IgD-negative memory B cell (primary cell): ENCODE results near the gene CLEC7A. TPM values are rescaled to one million over a fixed set of nuclear protein-coding genes. Genes with fewer than 3 reads are reported as not detected.

Experiments used
- H3K27ac Mint-ChIP-seq, 3 donors: one replicate each; pipeline ENCODE4 v1.8.0; 2020 to 2022; ENCODE audit warnings: mild to moderate bottlenecking in 3 of 3, mixed read lengths in 3 of 3, moderate library complexity in 1 of 3
- H3K27me3 Mint-ChIP-seq: one replicate; pipeline ENCODE4 v1.8.0; 2021; ENCODE audit warnings: mixed read lengths
- H3K36me3 Mint-ChIP-seq: one replicate; pipeline ENCODE4 v1.8.0; 2020; ENCODE audit warnings: mild to moderate bottlenecking, mixed read lengths
- H3K4me1 Mint-ChIP-seq, 3 donors: one replicate each; pipeline ENCODE4 v1.8.0; 2020 to 2022; ENCODE audit warnings: mixed read lengths in 3 of 3, mild to moderate bottlenecking in 1 of 3
- H3K4me3 Mint-ChIP-seq, 4 donors: one replicate each; pipeline ENCODE4 v1.8.0; 2020 to 2022; ENCODE audit warnings: mild to moderate bottlenecking in 4 of 4, mixed read lengths in 4 of 4, moderate library complexity in 3 of 4
- H3K9me3 Mint-ChIP-seq, 3 donors: one replicate each; pipeline ENCODE4 v1.8.0; 2020 to 2021; ENCODE audit warnings: mixed read lengths in 3 of 3, mild to moderate bottlenecking in 1 of 3
- polyA plus RNA-seq: library from polyadenylated mRNA; unstranded; fragments of 300-500 nt; fragmentation: Illumina TruSeq; gene quantifications from one replicate; pipeline ENCODE4 v1.2.3, GENCODE V29; 2021

CLEC7A gene
- polyA plus RNA-seq, 1 donor from 2014 or later: 1.9 TPM

DNA sequence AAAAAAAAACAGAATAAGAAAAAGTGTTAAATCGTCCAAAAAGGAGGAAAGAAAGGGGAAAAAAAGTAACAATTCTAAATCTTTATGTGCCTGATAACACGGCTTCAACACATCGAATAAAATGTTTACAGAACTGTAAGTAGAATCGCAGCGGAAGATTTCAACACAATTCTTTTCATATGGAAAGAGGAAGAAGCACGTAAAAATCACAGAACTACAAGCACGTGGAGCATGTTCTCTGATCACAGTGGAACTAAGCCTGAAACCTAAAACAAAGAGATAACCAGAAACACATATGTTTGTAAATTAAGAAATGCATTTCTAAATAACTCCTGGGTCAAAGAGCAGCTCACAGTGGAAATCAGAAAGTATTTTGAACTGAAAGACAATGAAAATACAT, 8.7 kb downstream of the CLEC7A start:
- H3K4me1 Mint-ChIP-seq: peaks cover 0 to 3% (median 3%) of the 10 kb centered on the region in 3 donors
- H3K27ac Mint-ChIP-seq: no peak overlapping the region
- peak overlapping the region in 1 of 4 donors; percentile 43 for H3K4me3 Mint-ChIP-seq
- peaks cover 0 to 3% (median 0%) of the 10 kb centered on the region in 3 donors for H3K9me3 Mint-ChIP-seq
- no peaks in the 10 kb centered on the region for H3K36me3 Mint-ChIP-seq
- peaks cover 6% of the 10 kb centered on the region for H3K27me3 Mint-ChIP-seq

DNA sequence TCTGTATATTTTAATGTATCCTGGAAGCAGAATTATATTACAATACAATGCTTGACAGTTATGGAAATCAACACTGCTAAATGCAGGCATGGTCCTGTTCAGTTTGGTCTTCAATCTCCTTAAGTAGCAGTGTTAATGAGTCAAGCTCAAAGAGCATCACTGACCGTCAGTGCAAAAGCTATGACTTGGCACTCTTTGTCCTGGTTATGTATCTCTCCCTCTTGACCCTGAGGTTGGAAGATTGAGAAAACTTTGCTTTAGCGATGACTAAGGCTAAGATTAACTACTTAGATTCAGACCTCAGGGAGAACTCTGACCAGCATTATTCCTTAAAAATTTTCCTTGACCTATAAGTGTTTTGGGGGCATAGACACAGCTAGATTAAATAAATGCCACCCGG, 10.9 kb downstream of the CLEC7A start:
- H3K4me1 Mint-ChIP-seq: peaks cover 0 to 3% (median 3%) of the 10 kb centered on the region in 3 donors
- H3K27ac Mint-ChIP-seq: no peak overlapping the region
- H3K36me3 Mint-ChIP-seq: no peaks in the 10 kb centered on the region
- peaks cover 2% of the 10 kb centered on the region for H3K27me3 Mint-ChIP-seq
- no peak overlapping the region for H3K4me3 Mint-ChIP-seq
- peaks cover 0 to 3% (median 0%) of the 10 kb centered on the region in 3 donors for H3K9me3 Mint-ChIP-seq

DNA sequence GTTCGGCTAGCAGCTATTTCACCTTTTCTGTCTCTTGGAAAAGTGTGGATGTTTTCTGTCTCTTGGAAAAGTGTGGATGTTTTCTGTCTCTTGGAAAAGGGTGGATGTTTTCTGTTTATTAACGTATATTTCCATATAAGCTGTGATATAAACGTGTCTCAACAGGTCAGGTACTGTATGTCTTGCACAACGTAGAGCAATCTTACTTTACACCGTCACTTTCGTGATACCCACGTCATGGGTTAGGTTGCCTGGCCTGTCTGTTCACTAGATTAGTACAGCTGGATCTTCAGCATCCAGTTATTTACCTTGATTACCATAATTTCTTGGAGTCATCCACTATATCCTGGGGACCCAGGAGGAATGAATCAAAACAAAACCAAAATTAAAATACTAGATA, 14.1 kb downstream of the CLEC7A start:
- Mint-ChIP-seq H3K27me3 (peaks cover 2% of the 10 kb centered on the region), H3K4me1 (no peaks in the 10 kb centered on the region), H3K27ac (no peak overlapping the region), H3K9me3 (peaks cover 0 to 3% (median under 1%) of the 10 kb centered on the region in 3 donors), H3K36me3 (no peaks in the 10 kb centered on the region), H3K4me3 (no peak overlapping the region)

DNA sequence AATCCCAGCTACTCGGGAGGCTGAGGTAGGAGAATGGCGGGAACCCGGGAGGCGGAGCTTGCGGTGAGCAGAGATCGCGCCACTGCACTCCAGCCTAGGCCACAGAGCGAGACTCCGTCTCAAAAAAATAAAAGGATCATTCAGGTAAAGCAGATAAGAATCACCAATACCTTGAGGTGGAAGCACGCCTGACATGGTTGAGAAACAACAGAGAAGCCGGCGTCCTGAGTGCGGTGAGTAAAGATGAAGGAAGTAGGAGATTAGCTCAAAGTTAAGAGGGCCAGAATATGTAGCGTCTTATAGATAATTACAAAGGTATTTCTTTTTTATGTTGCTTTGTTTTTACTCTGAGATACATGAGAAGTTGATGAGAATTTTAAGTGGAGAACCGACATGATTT, 14.7 kb downstream of the CLEC7A start:
- Mint-ChIP-seq H3K36me3 (no peaks in the 10 kb centered on the region), H3K27me3 (peaks cover 2% of the 10 kb centered on the region), H3K9me3 (peaks cover 0 to 4% (median 3%) of the 10 kb centered on the region in 3 donors), H3K4me3 (no peak overlapping the region), H3K4me1 (no peaks in the 10 kb centered on the region), H3K27ac (no peak overlapping the region)

DNA sequence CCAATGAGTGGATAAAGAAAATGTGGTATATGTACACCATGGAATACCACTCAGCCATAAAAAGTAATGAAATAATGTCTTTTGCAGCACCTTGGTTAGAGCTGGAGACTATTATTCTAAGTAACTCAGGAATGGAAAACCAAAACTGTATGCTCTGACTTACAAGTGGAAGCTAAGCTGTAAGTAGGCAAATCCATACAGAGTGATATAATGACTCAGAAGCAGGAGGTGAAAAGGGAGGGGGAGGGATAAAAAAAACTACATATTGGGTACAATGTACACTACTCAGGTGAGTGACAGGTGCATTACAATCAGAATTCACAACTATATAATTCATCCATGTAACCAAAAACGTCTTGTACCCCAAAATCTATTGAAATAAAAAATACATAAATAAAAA, 16.1 kb downstream of the CLEC7A start:
- Mint-ChIP-seq H3K27ac (no peak overlapping the region), H3K4me1 (no peaks in the 10 kb centered on the region), H3K9me3 (peaks cover 0 to 4% (median 0%) of the 10 kb centered on the region in 3 donors), H3K36me3 (no peaks in the 10 kb centered on the region), H3K27me3 (no peaks in the 10 kb centered on the region), H3K4me3 (no peak overlapping the region)

DNA sequence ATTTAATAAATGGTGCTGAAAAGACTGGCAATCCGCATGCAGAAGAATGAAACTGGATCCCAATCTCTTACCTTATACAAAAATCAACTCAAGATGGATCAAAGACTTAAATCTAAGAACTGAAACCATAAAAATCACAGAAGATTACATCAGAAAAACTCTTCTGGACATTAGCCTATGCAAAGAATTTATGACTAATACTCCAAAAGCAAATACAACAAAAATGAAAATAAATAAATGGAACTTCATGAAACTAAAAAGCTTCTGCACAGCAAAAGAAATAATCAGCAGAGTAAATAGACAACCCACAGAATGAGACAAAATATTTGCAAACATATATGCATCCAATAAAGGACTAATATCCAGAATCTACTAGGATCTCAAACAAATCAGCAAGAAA, 16.9 kb downstream of the CLEC7A start:
- Mint-ChIP-seq H3K27me3 (no peaks in the 10 kb centered on the region), H3K36me3 (no peaks in the 10 kb centered on the region), H3K4me3 (no peak overlapping the region), H3K27ac (no peak overlapping the region), H3K4me1 (no peaks in the 10 kb centered on the region), H3K9me3 (peaks cover 0 to 4% (median 0%) of the 10 kb centered on the region in 3 donors)

DNA sequence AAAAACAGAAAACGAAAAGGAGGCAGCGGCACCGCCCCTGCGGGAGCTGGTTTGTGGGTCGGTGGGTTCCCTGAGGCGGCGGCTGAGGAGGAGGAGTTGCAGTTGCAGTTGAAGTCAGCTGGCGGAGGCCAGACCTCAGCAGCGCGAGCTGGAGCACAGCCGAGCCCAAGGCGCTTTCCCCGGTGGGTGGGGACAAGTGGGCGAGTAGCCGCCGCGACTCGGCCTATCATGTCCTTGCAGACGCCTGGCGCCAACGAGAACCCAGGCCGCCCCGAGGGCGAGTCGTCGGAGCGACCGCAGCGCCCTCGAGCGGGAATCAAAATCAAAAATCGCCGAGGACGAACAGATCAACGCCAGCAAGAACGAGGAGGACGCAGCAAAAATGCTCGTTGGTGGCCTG, 18.5 kb downstream of the CLEC7A start:
- Mint-ChIP-seq H3K27me3 (no peaks in the 10 kb centered on the region), H3K9me3 (peaks cover 0 to 4% (median 2%) of the 10 kb centered on the region in 3 donors), H3K4me3 (no peak overlapping the region), H3K27ac (no peak overlapping the region), H3K4me1 (no peaks in the 10 kb centered on the region), H3K36me3 (no peaks in the 10 kb centered on the region)

DNA sequence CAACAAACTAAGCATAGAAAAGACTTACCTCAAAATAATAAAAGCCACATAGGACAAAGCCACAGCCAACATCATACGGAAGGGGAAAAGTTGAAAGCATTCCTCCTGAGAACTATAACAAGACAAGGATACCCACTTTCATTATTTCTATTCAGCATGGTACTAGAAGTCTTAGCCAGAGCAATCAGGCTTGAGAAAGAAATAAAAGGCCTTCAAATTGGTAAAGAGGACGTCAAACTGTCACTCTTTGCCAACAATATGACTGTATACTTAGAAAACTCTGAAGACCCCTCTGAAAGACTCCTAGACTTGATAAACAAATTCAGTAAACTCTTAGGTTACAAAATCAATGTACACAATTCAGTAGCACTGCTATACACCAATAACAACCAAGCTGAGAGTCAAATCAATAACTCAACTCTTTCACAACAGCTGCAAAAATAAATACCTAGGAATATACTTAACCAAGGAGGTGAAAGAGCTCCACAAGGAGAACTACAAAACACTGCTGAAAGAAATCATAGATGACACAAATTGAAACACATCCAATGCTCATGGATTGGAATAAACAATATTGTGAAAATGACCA, 19.6 kb downstream of the CLEC7A start:
- H3K9me3 Mint-ChIP-seq: peaks cover 0 to 4% (median 2%) of the 10 kb centered on the region in 3 donors
- no peak overlapping the region for H3K4me3 Mint-ChIP-seq
- H3K27ac Mint-ChIP-seq: no peak overlapping the region
- H3K27me3 Mint-ChIP-seq: peaks cover 6% of the 10 kb centered on the region
- H3K4me1 Mint-ChIP-seq: no peaks in the 10 kb centered on the region
- H3K36me3 Mint-ChIP-seq: no peaks in the 10 kb centered on the region

DNA sequence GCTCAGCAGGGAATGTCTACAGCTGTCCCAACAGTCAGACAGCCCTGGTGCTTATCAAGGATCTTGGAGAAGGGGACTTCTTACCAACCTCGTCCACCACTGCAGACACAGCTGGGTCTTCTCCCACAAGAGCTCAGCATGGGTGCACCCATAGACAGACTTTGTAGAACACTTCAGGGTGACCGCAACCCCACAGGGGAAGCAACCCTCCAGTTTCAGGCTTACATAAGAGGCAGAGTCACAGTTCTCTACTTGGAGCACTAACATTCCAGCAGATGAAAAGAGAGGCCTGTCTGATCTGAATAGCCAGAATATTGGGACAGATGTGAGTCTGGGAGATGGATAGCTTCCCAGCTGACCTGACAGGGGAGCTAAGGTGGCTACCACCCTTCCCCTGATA, 27.7 kb downstream of the CLEC7A start:
- Mint-ChIP-seq H3K4me3 (no peak overlapping the region), H3K36me3 (peaks cover 2% of the 10 kb centered on the region), H3K27ac (no peak overlapping the region), H3K27me3 (peaks cover 15% of the 10 kb centered on the region), H3K4me1 (no peaks in the 10 kb centered on the region), H3K9me3 (peaks cover 3 to 8% (median 4%) of the 10 kb centered on the region in 3 donors)

DNA sequence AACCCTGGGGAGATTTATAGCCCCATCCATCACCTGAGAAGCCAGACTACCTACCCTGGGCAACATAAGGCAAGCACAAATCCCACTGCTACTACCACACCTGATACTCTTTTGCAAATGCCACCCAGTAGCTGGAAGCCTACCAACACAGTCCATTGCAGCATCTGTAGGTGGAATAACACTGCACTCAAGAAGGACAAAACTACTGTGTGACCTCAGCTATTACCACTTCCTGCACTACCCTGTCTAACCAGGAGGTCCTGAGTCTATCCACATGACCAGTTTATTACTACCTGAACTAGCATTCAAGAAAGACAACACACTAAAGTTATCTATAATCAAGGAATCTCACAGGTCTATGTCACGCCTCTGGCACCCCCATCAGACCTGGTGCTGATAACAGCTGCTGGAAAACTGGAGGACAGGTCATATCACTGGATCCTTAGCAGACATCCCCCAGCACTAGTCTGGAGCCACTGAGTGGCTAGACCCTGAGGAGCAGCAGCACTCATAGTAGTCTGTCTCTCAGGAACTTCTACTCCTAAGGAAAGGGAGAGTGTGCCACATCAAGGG, 28.3 kb downstream of the CLEC7A start:
- Mint-ChIP-seq H3K9me3 (peaks cover 3 to 6% (median 4%) of the 10 kb centered on the region in 3 donors), H3K27ac (no peak overlapping the region), H3K27me3 (peaks cover 15% of the 10 kb centered on the region), H3K4me3 (no peak overlapping the region), H3K4me1 (no peaks in the 10 kb centered on the region), H3K36me3 (peaks cover 2% of the 10 kb centered on the region)

DNA sequence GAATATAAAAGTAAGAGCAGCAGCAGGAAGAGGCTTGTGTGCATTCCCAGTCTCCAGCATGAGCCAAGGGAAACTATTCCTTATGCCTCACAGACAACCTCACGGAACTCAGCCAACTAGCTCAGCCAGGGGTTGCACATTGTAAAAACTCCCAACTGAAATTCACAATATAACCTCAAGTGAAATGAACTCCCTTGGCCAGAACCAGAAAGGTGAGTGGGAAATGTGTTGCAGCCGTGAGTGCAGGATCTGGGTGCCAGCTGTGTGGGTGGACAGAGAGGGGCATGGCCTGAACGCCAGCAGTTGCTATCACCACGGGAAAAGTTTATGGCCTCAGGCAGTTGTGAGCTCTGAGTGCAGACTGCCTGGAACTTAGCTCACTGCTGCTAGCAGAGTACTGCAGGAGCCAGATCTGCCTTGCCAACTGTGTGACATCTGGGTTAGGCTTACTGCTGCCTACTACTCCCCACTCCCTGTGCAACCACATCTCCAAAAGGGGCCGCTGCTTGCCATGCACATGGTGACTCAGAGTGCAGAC, 28.9 kb downstream of the CLEC7A start:
- Mint-ChIP-seq H3K36me3 (peaks cover 2% of the 10 kb centered on the region), H3K4me1 (no peaks in the 10 kb centered on the region), H3K4me3 (no peak overlapping the region), H3K9me3 (peaks cover 3 to 6% (median 4%) of the 10 kb centered on the region in 3 donors), H3K27me3 (peaks cover 14% of the 10 kb centered on the region), H3K27ac (no peak overlapping the region)

DNA sequence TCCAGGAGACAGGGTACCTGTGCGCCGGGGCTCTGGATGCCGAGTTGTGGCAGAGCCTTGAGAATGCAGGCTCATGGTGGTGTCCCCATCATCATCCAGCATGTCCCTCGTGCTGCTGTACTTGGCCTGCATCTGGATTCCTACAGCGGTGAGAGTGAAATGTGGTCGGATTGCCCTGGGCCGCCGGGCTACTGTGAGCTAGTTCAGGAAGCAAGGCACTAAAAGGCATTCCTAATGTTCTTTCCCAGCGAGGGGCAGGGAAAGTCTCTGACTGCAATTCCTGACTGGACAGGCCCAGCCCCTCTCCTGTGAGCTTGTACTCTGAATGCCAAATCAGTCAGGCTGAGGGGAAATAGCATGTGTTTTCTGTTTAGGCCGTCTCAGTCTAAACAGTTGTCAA, 31.2 kb downstream of the CLEC7A start, which contains the start of gene CLEC1A:
Gene CLEC1A (minus strand): TSS at position 195 of the 400 bp plus-strand sequence. CDS start 63 bp downstream, at position 132.
- Mint-ChIP-seq H3K27ac (no peak within 1 kb of the TSS), H3K4me3 (no peak within 1 kb of the TSS), H3K27me3 (peaks cover 7% of the 10 kb centered on the region), H3K36me3 (peaks cover 2% of the 10 kb centered on the region), H3K9me3 (peaks cover 2 to 6% (median 4%) of the 10 kb centered on the region in 3 donors), H3K4me1 (no peaks in the 10 kb centered on the region)

DNA sequence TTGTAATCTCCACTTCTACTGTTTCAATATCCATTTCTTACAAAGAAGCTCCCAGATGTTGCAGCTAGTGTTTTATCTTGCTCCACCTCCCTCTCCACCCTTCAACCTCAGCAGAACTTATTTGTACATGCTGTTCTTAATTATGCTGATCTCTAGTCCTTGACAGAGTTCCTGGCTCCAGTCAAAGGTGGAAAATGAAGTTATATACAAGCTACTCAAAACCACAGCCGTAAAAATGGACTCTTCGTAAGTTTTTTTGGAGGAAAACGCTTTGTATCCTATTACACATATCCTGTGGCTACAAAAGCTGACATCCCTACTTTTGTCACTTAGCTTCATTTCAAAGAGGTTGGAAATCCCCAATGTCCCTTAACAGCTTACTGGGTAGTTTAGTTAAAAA, 32.5 kb downstream of the CLEC7A start:
- Mint-ChIP-seq H3K4me3 (no peak overlapping the region), H3K27me3 (peaks cover 3% of the 10 kb centered on the region), H3K4me1 (no peaks in the 10 kb centered on the region), H3K27ac (no peak overlapping the region), H3K9me3 (peaks cover 0 to 2% (median 0%) of the 10 kb centered on the region in 3 donors), H3K36me3 (no peaks in the 10 kb centered on the region)

DNA sequence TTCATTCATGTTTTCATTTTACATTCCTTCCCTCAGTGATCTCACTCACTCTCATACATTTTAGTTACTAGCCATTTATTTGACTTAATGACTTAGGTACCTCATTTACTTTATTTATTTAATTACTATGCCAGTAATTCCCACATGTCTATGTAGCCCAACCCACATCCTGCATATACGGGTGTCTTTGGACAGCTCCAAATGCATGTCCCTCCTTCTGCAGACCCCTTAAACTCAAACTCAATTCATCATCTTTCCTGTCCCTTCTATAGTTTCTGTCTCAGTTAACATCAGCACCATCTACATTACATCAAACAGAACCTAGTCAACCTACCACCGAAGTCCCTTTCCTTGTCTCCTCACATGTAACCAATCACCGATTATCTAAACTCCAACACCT, 34.0 kb downstream of the CLEC7A start:
- peaks cover 0 to under 1% (median 0%) of the 10 kb centered on the region in 3 donors for H3K9me3 Mint-ChIP-seq
- H3K27ac Mint-ChIP-seq: no peak overlapping the region
- H3K4me3 Mint-ChIP-seq: no peak overlapping the region
- no peaks in the 10 kb centered on the region for H3K36me3 Mint-ChIP-seq
- H3K27me3 Mint-ChIP-seq: peaks cover 3% of the 10 kb centered on the region
- H3K4me1 Mint-ChIP-seq: no peaks in the 10 kb centered on the region

DNA sequence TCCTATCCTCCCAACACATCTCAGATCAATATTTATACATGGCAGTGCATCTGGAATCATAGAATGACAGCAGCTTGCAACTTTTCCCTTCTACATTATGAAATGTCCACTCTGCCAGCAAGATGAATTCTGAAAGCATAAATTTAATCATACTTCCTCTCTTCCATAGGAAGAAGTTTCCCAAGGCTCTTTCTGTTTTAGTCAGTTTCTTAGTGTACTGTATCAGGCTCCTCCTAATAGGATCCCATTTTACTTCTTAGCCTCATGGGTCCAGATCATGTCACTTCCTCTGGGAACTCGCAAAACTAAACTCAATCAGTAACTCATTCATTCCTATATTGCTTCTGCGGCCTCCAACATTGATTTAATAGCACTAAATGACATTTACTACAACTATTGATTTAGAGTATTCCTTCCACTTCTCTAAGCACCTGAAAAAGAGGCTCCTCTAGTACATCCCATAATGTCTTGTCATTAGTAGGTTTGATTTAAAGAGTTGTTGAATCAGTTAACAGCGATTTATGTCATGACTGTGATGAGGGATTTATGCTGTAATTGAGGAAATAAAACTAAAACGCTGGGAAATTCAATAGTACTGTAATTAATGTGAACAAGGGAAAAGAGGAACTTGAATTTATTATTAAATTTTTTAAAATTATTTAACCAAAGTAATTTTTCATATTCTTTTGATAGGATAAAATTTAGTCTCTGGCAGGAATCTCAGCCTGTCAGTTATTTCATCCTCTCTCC, 35.2 kb downstream of the CLEC7A start:
- peaks cover 0 to 3% (median 0%) of the 10 kb centered on the region in 3 donors for H3K9me3 Mint-ChIP-seq

More for the DNA sequence above, 35.2 kb downstream of the CLEC7A start:
- Mint-ChIP-seq H3K27me3 (peaks cover 3% of the 10 kb centered on the region), H3K4me3 (no peak overlapping the region), H3K36me3 (no peaks in the 10 kb centered on the region), H3K27ac (no peak overlapping the region), H3K4me1 (peaks cover 0 to 3% (median 2%) of the 10 kb centered on the region in 3 donors)
